GM12891 (cell line): Measurements from ENCODE around the gene MSI2.

Experiments used
- DNase-seq: peaks from one replicate; pipeline ENCODE4 v3.0.0; 2011; ENCODE audit warnings: low spot score; ENCODE audit not compliant: insufficient read length
- FAIRE-seq: peaks from 2 replicates; lab custom pipeline; 2011; peaks lifted over from hg19 to GRCh38; lab: Jason Lieb, UNC
- PAX5 ChIP-seq: IDR thresholded peaks from 2 replicates; pipeline ENCODE4 v1.6.1; 2011; ENCODE audit warnings: low read length, moderate library complexity, mild to moderate bottlenecking; ENCODE audit not compliant: insufficient read depth, severe bottlenecking
- POLR2A ChIP-seq: IDR thresholded peaks from 2 replicates; pipeline ENCODE4 v1.6.1; 2011; ENCODE audit warnings: low read depth, low read length, control low read depth
- POLR2AphosphoS5 ChIP-seq: IDR thresholded peaks from 2 replicates; pipeline ENCODE4 v1.6.1; 2011; ENCODE audit warnings: low read depth, low read length, control low read depth
- POU2F2 ChIP-seq: IDR thresholded peaks from 2 replicates; pipeline ENCODE4 v1.6.1; 2011; ENCODE audit warnings: low read depth, mild to moderate bottlenecking, control low read depth, low read length, moderate library complexity
- SPI1 ChIP-seq: IDR thresholded peaks from 2 replicates; pipeline ENCODE4 v1.6.1; 2011; ENCODE audit warnings: low read depth, low read length, control low read depth
- TAF1 ChIP-seq: IDR thresholded peaks from 2 replicates; pipeline ENCODE4 v1.6.1; 2011; ENCODE audit warnings: low read depth, low read length, control low read depth

The MSI2 gene

DNA sequence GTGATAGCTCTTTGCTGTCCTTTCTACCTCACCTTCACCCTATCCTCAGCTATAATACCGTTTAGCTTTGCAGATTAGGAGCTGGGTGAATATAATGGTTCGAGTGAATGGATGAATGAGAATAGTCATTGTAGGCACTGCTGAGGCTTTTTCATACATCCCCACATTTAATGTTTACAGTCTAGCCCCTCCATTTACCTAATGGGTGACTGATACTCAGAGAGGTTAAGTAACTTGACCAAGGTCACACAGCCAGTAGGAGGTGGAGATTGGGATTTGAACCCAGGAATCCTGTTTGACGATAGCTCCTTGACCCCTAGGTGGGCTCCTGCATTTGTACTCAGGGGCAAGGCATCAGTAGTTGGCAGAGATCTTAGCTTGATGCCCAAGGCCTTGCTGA lies 293.1 kb downstream of the MSI2 start:
- no peak for TF ChIP-seq POU2F2
- no peak for TF ChIP-seq POLR2AphosphoS5
- TF ChIP-seq SPI1: no peak
- no peak for TF ChIP-seq TAF1
- no peak for TF ChIP-seq POLR2A
- no peak for TF ChIP-seq PAX5
- DNase-seq: no peak
- FAIRE-seq: no peak

DNA sequence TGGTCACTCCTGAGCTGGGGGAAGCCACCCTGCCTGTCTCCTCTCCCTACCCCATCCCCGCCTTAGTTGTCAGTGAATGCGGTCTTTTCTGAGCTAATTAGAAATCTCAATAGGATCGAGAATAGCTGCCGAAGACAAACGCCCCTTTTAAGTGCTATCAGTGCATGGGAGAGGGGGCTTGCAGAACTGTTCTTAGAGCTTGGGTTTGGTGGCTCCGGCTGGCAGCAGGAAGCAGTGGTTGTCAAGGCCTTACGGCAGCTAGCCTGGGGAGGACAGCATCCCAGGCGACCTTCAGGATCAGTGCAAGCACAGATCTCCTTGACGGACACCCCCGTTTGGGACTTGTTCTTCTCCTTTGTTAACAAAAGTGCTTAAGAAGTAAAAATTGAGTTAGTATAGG lies 293.7 kb downstream of the MSI2 start:
- FAIRE-seq: no peak
- DNase-seq: no peak
- no peak for TF ChIP-seq POLR2A
- TF ChIP-seq PAX5: no peak
- TF ChIP-seq POLR2AphosphoS5: no peak
- TF ChIP-seq SPI1: no peak
- no peak for TF ChIP-seq POU2F2
- TF ChIP-seq TAF1: no peak

DNA sequence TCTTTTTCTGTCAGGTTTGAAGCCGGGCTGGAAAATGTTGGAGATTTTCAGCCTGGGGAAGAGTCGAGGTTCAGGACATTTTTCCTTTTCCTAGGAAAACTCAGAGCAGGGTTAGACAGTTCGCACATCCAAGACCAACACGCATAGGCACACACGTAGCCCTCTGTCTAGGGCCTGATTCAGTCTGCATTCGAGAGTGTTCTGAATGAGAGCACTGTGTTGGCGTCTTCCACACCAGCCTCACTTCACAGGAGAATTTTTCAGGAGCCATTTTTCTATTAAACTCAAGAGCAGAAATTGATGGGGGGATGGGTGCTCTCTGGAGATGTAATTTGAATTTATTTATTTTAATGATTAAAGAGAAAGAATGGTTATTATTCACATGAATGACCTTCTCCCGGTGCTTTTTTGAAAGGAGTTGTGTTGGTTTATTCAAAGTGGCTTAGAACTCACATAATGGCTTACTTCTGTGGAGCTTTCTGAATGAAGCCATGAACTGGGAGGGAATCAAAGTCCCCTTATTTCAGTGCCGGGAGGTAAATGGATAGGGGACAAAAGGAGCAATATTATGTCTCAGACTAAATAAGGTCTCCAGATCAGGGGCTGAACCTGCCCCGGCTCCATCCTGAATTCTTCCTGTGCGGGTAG lies 294.5 kb downstream of the MSI2 start:
- FAIRE-seq (no peak), DNase-seq (no peak)
- TF ChIP-seq POU2F2: no peak
- TF ChIP-seq POLR2AphosphoS5: no peak
- no peak for TF ChIP-seq SPI1
- TF ChIP-seq TAF1: no peak
- no peak for TF ChIP-seq POLR2A
- no peak for TF ChIP-seq PAX5

- peak; percentile 94 for FAIRE-seq
Measured at GRCh38 chr17:57551321-57552079, 295.2 kb downstream of the MSI2 start.

DNA sequence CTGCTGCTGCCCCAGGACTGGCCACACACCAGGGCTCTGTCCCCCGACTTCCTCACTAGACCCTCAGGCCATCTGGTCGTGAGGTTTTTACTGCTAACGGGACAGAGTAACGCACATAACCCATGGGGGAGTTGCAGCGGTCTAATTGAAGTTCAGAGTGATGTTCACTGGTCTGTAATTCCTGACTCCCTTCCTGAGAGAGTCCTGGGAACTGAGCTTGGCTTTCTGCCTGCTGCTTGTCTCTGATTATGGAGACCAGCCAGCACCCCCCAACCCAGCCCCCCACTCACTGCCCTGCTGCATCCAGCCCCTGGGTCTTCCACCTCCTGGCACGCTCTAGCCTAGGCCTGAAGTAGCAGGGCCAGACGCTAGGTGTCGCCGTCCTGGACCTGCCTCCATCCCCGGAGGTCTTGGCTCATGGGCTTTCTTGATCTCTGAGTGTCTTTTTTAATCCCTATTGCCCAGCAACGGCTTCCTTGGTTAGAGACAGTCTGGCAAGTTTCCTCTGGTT lies 295.8 kb downstream of the MSI2 start:
- DNase-seq: peak; percentile 66
- TF ChIP-seq TAF1 (no peak), POLR2A (0 out of 2 replicates have a peak, but pooled peaks have one; percentile 3), POU2F2 (0 out of 2 replicates have a peak, but pooled peaks have one; percentile 47)
- FAIRE-seq: peak; percentile 63

More at GRCh38 chr17:57551321-57552079, 295.2 kb downstream of the MSI2 start:
- TF ChIP-seq TAF1 (no peak), POU2F2 (peak; percentile 94), PAX5 (peak; percentile 27), POLR2A (0 out of 2 replicates have a peak, but pooled peaks have one; percentile 7), SPI1 (no peak)
- DNase-seq: peak; percentile 49

DNA sequence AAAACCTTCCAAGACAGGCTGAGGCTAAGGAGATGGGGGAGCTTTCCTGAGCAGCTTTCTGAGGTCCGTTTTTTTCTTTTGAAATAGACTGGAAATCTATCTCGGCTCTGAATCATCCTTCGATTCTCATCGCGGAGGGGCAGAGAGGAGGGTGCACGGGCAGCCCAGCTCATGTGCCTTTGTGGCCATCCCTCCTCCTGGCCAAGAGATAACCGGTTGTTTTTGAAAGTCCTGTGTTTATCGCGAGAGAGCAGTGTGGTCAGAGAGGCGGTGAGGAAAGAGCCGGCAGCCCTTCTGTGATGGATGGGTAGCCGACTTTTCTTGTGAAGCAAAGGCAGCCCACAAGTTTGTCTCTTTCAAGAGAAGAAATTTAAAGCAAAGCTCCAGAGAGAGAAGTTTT lies 297.2 kb downstream of the MSI2 start:
- FAIRE-seq: no peak

GRCh38 chr17:57553991-57554825 lies 297.9 kb downstream of the MSI2 start:
- DNase-seq (no peak), FAIRE-seq (peak; percentile 38)
- TF ChIP-seq POLR2A (no peak), POLR2AphosphoS5 (no peak)

More for the DNA sequence above, 297.2 kb downstream of the MSI2 start:
- TF ChIP-seq PAX5: no peak
- TF ChIP-seq SPI1: no peak
- TF ChIP-seq POLR2AphosphoS5: no peak
- no peak for TF ChIP-seq POU2F2
- no peak for TF ChIP-seq TAF1
- no peak for TF ChIP-seq POLR2A
- DNase-seq: no peak

DNA sequence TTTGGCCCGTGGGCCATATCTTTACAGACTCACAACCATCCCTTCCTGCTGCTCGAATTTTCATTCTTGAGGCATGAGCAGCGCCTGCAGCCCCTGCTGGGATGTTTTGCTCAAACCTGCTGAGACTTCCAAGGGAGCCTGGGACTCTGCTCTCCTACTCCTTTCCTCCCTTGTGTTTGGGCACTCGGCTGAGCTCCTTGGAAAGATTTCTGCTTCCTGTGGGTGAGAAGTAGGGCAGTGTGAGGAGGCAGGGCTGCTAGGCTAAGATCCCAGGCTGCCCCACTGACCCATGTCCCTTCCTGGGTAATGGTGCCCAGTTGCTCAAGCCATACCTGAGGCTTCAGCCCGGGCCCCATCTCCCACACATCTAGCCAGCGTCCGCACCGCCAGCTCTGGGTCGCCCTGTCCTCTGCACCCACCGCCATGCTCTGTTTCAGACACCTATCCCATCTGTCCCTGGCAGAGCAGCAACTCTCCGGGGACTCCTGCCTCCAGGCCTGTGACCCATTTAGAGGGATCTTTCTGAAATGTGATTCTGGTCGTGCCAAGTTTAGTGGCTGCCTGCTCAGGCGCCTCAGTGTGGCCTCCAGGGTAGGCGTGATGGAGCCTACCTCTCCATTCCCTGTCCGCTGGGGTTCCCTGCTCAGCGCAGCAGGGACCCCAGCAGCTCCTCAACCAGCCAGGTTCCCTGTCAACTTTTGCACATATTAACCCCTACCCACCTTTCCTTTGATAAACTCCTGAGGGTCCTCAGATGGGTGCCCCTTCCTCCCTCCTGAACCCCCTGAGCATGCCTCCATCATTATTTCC lies 298.7 kb downstream of the MSI2 start:
- DNase-seq (no peak), FAIRE-seq (no peak)
- TF ChIP-seq TAF1 (no peak), SPI1 (no peak), POLR2AphosphoS5 (no peak), PAX5 (no peak), POLR2A (no peak), POU2F2 (no peak)
